LNCAP (cell line): ENCODE data around the gene PMEPA1.

ENCODE experiments used
- TF ChIP-seq, protein P1 (sequence below): fragments of 450-650 bp; IDR thresholded peaks from 2 replicates; pipeline ENCODE4 v1.5.1; 2017; ENCODE audit warnings: mild to moderate bottlenecking

The PMEPA1 gene

GRCh38 chr20:57621421-57622200 lies 88.2 kb downstream of the PMEPA1 start:
- TF ChIP-seq, protein P1, sequence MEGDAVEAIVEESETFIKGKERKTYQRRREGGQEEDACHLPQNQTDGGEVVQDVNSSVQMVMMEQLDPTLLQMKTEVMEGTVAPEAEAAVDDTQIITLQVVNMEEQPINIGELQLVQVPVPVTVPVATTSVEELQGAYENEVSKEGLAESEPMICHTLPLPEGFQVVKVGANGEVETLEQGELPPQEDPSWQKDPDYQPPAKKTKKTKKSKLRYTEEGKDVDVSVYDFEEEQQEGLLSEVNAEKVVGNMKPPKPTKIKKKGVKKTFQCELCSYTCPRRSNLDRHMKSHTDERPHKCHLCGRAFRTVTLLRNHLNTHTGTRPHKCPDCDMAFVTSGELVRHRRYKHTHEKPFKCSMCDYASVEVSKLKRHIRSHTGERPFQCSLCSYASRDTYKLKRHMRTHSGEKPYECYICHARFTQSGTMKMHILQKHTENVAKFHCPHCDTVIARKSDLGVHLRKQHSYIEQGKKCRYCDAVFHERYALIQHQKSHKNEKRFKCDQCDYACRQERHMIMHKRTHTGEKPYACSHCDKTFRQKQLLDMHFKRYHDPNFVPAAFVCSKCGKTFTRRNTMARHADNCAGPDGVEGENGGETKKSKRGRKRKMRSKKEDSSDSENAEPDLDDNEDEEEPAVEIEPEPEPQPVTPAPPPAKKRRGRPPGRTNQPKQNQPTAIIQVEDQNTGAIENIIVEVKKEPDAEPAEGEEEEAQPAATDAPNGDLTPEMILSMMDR = no peak

- TF ChIP-seq, protein P1 = no peak
These were observed 88.8 kb downstream of the PMEPA1 start for GRCh38 chr20:57620999-57621398.

DNA sequence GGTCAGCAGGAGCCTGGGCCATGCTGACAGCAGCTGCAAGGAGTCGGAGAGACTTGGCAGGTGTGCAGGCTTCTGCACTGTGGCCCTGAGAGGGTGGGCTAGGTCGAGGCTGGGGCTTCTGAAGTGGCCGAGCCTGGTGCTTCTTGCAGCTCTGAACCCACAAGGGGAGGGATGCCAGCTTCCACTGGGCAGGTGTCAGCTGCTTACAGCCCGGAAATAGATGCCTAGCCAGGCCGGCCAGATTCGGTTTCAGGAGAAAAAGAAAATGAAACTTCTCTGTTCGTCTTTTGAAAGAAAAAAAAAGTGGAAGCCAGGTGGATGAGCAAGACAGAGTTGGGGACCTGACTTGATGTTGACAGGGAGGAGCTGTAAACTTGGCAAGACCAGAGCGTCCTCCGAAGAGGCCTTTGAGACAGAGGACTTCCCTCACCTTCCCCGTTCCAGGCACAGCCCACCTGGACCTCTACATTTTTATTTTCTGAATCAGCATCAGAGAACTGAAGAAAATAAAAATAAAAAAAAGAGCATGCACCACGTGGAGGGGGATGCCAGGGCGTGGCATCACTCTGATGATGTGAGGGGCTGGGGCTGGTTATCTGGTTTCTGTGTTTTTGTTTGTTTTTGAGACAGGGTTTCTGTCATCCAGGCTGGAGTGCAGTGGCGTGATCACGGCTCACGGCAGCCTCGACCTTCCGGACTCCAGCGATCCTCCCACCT lies 89.4 kb downstream of the PMEPA1 start, which contains the start of gene ZBP1:
Gene ZBP1, minus strand, starts transcription at position 153 of the 717 bp plus-strand sequence. Its CDS starts 131 bp downstream, at position 22.
- TF ChIP-seq, protein P1 = no peak

- TF ChIP-seq, protein P1 = no peak
These were observed 90.6 kb downstream of the PMEPA1 start for GRCh38 chr20:57619051-57619831.

DNA sequence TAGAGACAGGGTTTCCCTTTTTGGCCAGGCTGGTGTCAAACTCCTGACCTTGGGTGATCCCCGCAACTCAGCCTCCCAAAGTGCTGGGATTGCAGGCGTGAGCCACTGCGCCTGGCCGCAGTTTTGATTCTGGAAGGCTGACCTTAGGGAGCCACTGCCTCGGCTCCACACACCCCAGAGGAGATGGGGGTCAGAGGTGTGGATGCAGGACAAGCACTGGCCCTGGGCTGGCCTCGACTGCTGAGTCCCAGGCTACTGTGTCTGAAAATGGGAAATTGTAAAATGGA lies 91.1 kb downstream of the PMEPA1 start:
- TF ChIP-seq, protein P1 = no peak

DNA sequence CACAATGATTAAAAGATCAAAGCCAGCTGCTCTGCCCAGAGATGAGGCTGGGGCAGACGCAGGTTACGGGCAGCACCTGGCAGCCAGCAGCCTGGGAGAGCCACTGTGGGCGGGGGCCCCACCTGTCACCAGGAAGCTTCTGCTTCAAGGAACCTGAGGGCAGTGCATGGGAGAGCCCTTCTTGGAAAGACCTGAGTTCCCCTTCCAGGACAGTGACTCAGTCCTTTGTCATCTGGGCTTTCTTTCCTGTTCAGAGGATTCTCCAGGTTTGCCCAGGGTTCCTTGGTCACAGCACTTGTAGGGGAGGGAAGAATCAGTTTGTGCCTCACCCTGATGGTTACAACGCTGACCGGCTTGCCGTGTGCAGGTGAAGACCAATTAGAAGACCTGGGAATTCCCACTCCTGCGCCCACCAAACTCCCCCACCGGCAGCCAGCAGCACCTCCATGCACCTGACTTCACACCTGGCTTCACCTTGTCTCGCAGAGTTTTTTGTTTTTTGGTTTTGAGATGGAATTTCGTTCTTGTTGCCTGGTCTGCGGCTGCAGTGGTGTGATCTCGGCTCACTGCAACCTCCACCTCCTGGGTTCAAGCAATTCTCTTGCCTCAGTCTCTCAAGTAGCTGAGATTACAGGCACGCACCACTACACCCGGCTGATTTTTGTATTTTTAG lies 91.6 kb downstream of the PMEPA1 start:
- TF ChIP-seq, protein P1 = no peak
